Caco-2 (cell line): ENCODE results near the gene ASAP2. TPM values are rescaled to one million over a fixed set of nuclear protein-coding genes. Genes with fewer than 3 reads are reported as not detected.

Experiments used
- BruUV-seq: library from RNA; stranded (reverse); fragments of 400-500 nt; replicated peaks from 2 replicates; lab custom pipeline; 2021; lab: Mats Ljungman, UMichigan
- CTCF ChIA-PET: fragments of 300-600 bp; sonication (Branson Sonifier 250); formaldehyde crosslinking; loops from one replicate; lab custom pipeline; 2022; ENCODE audit warnings: antibody characterized with exemption; lab: Charles Lee
- POLR2A ChIA-PET: fragments of 300-600 bp; sonication (Branson Sonifier 250); formaldehyde crosslinking; loops from one replicate; lab custom pipeline; 2022; ENCODE audit warnings: antibody characterized with exemption; lab: Charles Lee
- DNase-seq, 2 experiments: peaks; one replicate each; pipeline versions ENCODE4 v3.0.0 to v3.0.0-alpha.2; 2020 to 2022
- H3K27me3 ChIP-seq: replicated peaks from 2 replicates; pipeline ENCODE4 v1.6.0; 2011; ENCODE audit warnings: low read length; ENCODE audit not compliant: control insufficient read depth, insufficient read depth
- H3K36me3 ChIP-seq: 2 replicates; pipeline ENCODE4 v1.5.1; 2011; ENCODE audit warnings: low read length; ENCODE audit not compliant: control insufficient read depth, insufficient read depth
- H3K4me1 ChIP-seq: fragments of 250-450 bp; sonication (Bioruptor Pico); 2 replicates; pipeline ENCODE4 v1.5.1; 2020; ENCODE audit warnings: mild to moderate bottlenecking
- H3K4me3 ChIP-seq: 2 replicates; pipeline ENCODE4 v1.5.1; 2011; ENCODE audit warnings: low read depth, mild to moderate bottlenecking, control low read depth, low read length
- H3K9me3 ChIP-seq: fragments of 250-450 bp; sonication (Bioruptor Pico); 2 replicates; pipeline ENCODE4 v1.5.1; 2020; ENCODE audit warnings: mild to moderate bottlenecking, moderate library complexity
- H3K27ac Mint-ChIP-seq: one replicate; pipeline ENCODE4 v1.8.0; 2022; ENCODE audit warnings: mixed read lengths; ENCODE audit not compliant: unreplicated experiment
- H3K27me3 Mint-ChIP-seq: one replicate; pipeline ENCODE4 v1.8.0; 2022; ENCODE audit warnings: mixed read lengths; ENCODE audit not compliant: insufficient read depth, unreplicated experiment
- H3K36me3 Mint-ChIP-seq: one replicate; pipeline ENCODE4 v1.8.0; 2022; ENCODE audit warnings: mild to moderate bottlenecking, mixed read lengths; ENCODE audit not compliant: insufficient read depth, unreplicated experiment
- H3K4me1 Mint-ChIP-seq: one replicate; pipeline ENCODE4 v1.8.0; 2022; ENCODE audit warnings: low read depth, mixed read lengths; ENCODE audit not compliant: unreplicated experiment
- H3K4me3 Mint-ChIP-seq: one replicate; pipeline ENCODE4 v1.8.0; 2022; ENCODE audit warnings: mild to moderate bottlenecking, moderate library complexity, mixed read lengths; ENCODE audit not compliant: unreplicated experiment
- H3K9me3 Mint-ChIP-seq: one replicate; pipeline ENCODE4 v1.8.0; 2022; ENCODE audit warnings: mixed read lengths; ENCODE audit not compliant: unreplicated experiment
- CTCF ChIP-seq, 2 experiments: fragments of 200-600 bp in 1 of 2; IDR thresholded peaks; 1 replicate in 1 of 2; 2 replicates in 1 of 2; pipeline versions ENCODE4 v1.5.1 to v1.8.0; 2011 to 2022; ENCODE audit warnings: antibody characterized with exemption in 1 of 2, control low read depth in 1 of 2, inconsistent platforms in 1 of 2, low read depth in 1 of 2, low read length in 1 of 2, mild to moderate bottlenecking in 1 of 2, moderate library complexity in 1 of 2; ENCODE audit not compliant: insufficient read depth in 1 of 2, severe bottlenecking in 1 of 2, unreplicated experiment in 1 of 2
- intact Hi-C: fragments of 100-400 bp; cut with micrococcal nuclease; formaldehyde crosslinking; loops from one replicate; pipeline ENCODE4 v1.10.0; 2022; ENCODE audit not compliant: unreplicated experiment
- total RNA-seq: library from RNA; stranded (reverse); gene quantifications from 2 replicates; pipeline ENCODE4 v1.2.3, GENCODE V29; 2022

ASAP2 gene
- total RNA-seq, 1 experiment from 2014 or later: 25.6 TPM

DNA sequence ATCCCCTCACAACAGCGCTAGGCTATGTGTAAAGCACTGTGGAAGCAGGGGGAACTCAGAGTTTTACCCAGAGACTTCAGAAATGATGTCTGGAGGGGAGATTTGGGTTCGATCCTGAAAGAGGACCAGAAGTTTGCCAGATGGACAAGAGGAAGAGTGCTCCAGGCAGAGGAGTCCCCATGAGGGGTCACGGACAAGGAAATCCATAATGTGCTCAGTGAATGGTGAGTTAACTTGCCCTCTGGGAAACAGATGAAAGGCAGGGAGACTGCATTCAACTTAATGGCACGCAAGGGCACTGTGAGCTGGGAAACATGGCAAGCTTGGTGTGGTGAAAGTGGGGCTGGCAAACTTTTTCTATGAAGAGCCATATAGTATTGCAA, 6.0 kb upstream of the ASAP2 start:
- peaks cover 12% of the 10 kb centered on the region for H3K4me1 Mint-ChIP-seq
- no peaks in the 10 kb centered on the region for H3K27me3 ChIP-seq
- H3K4me3 Mint-ChIP-seq: no peak overlapping the region
- no peaks in the 10 kb centered on the region for H3K9me3 ChIP-seq
- no TSS peak for BruUV-seq
- peaks cover 18% of the 10 kb centered on the region for H3K4me1 ChIP-seq
- DNase-seq: no peak
- no peak for TF ChIP-seq CTCF (IDR thresholded peaks at IDR 0.05; ENCODE audit: insufficient read depth in 1 of 2, low read depth in 1 of 2, low read length in 1 of 2, severe bottlenecking in 1 of 2, unreplicated experiment in 1 of 2)
- no peak overlapping the region for H3K27ac Mint-ChIP-seq
- POLR2A ChIA-PET: no interaction called here
- H3K4me3 ChIP-seq: no peak overlapping the region
- H3K36me3 ChIP-seq: no peaks in the 10 kb centered on the region
- no peaks in the 10 kb centered on the region for H3K36me3 Mint-ChIP-seq
- intact Hi-C loops: no loop called here
- no peaks in the 10 kb centered on the region for H3K27me3 Mint-ChIP-seq
- no peaks in the 10 kb centered on the region for H3K9me3 Mint-ChIP-seq
- CTCF ChIA-PET: no interaction called here

DNA sequence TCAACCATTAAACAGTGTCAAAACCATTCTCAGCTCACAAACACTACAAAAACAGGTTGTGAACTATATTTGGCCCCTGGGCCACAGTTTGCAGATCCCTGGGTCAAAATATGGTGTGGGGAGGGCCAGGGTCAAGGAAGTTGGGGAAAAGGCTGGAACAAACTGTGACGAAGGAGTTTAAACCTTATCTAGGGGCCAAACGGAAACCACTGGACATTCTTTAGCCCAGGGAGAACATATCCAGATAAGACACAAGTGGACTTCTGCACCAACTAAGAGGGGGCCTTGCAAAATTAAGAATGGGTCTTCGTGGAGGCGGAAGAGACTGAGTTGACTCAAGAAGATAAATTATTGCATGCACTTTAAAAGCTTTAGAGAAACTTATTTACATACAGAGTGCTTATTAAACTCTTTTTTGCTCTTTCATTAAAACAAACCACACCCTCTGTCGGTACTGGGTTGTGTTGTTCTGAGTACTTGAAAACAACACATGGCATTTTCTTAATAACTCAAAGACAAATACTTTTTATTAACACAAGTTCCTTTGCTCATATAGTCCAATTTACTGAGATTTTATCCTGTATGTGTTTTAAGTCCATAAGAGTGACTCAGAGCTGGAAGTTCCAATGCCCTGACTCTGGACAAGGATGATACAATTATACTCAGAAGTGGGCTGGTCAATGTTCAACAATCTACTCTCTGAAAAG, 5.3 kb upstream of the ASAP2 start:
- CTCF ChIA-PET: no interaction called here
- no peak overlapping the region for H3K27ac Mint-ChIP-seq
- Histone ChIP-seq H3K9me3 (no peaks in the 10 kb centered on the region), H3K4me1 (peaks cover 22% of the 10 kb centered on the region), H3K27me3 (no peaks in the 10 kb centered on the region), H3K4me3 (no peak overlapping the region), H3K36me3 (no peaks in the 10 kb centered on the region)
- H3K4me3 Mint-ChIP-seq: no peak overlapping the region
- no TSS peak for BruUV-seq
- H3K9me3 Mint-ChIP-seq: no peaks in the 10 kb centered on the region
- intact Hi-C loops: no loop called here
- H3K36me3 Mint-ChIP-seq: no peaks in the 10 kb centered on the region
- no peak for DNase-seq
- H3K4me1 Mint-ChIP-seq: peaks cover 17% of the 10 kb centered on the region
- no peak for TF ChIP-seq CTCF (IDR thresholded peaks at IDR 0.05; ENCODE audit: insufficient read depth in 1 of 2, low read depth in 1 of 2, low read length in 1 of 2, severe bottlenecking in 1 of 2, unreplicated experiment in 1 of 2)
- H3K27me3 Mint-ChIP-seq: no peaks in the 10 kb centered on the region
- POLR2A ChIA-PET: no interaction called here

GRCh38 chr2:9203006-9203405, 3.6 kb upstream of the ASAP2 start:
- Histone ChIP-seq H3K36me3 (no peaks in the 10 kb centered on the region), H3K4me3 (no peak overlapping the region), H3K4me1 (peaks cover 22% of the 10 kb centered on the region), H3K9me3 (no peaks in the 10 kb centered on the region), H3K27me3 (no peaks in the 10 kb centered on the region)
- H3K36me3 Mint-ChIP-seq: no peaks in the 10 kb centered on the region
- POLR2A ChIA-PET: no interaction called here
- no peaks in the 10 kb centered on the region for H3K27me3 Mint-ChIP-seq
- TF ChIP-seq CTCF (IDR thresholded peaks at IDR 0.05; ENCODE audit: insufficient read depth in 1 of 2, low read depth in 1 of 2, low read length in 1 of 2, severe bottlenecking in 1 of 2, unreplicated experiment in 1 of 2): no peak
- no peak for DNase-seq
- H3K27ac Mint-ChIP-seq: no peak overlapping the region
- intact Hi-C loops: no loop called here
- no TSS peak for BruUV-seq
- H3K9me3 Mint-ChIP-seq: no peaks in the 10 kb centered on the region
- no peak overlapping the region for H3K4me3 Mint-ChIP-seq
- CTCF ChIA-PET: interaction anchor here (0.6 to 0.7 kb wide), 2 partner anchors 219 to 1456 kb away, joined by 3 read pairs; no protein-coding TSS in a partner anchor
- peaks cover 19% of the 10 kb centered on the region for H3K4me1 Mint-ChIP-seq
